H9 (cell line): ENCODE data around the gene NR5A1. TPM values are rescaled to one million over a fixed set of nuclear protein-coding genes. Genes with fewer than 3 reads are reported as not detected.
A peak's percentile ranks its signal among the peaks of the same experiment; 100 is the strongest.

ENCODE experiments used
- DNase-seq: peaks from one replicate; pipeline ENCODE4 v3.0.0-alpha.2; 2017
- H2AFZ ChIP-seq: one replicate; pipeline ENCODE4 v1.6.1; 2013; ENCODE audit warnings: mild to moderate bottlenecking, low read length, control low read depth, moderate library complexity
- H2AK5ac ChIP-seq: 2 replicates; pipeline ENCODE4 v1.6.1; 2013; ENCODE audit warnings: low read length, control low read depth, mixed read lengths; ENCODE audit not compliant: insufficient read length
- H2BK120ac ChIP-seq: one replicate; pipeline ENCODE4 v1.6.1; 2013; ENCODE audit warnings: low read depth, mild to moderate bottlenecking, low read length, control low read depth, inconsistent platforms; ENCODE audit not compliant: poor library complexity, severe bottlenecking
- H2BK12ac ChIP-seq: 2 replicates; pipeline ENCODE4 v1.6.1; 2013; ENCODE audit warnings: low read length, control low read depth, mixed read lengths, low read depth; ENCODE audit not compliant: insufficient read length
- H2BK15ac ChIP-seq: 2 replicates; pipeline ENCODE4 v1.6.1; 2013; ENCODE audit warnings: low read depth, low read length, control low read depth
- H2BK20ac ChIP-seq: one replicate; pipeline ENCODE4 v1.6.1; 2013; ENCODE audit warnings: low read depth, mild to moderate bottlenecking, low read length, control low read depth, inconsistent platforms; ENCODE audit not compliant: poor library complexity, severe bottlenecking
- H2BK5ac ChIP-seq: 2 replicates; pipeline ENCODE4 v1.6.1; 2013; ENCODE audit warnings: low read length, control low read depth, mixed read lengths; ENCODE audit not compliant: insufficient read length
- H3K14ac ChIP-seq: 2 replicates; pipeline ENCODE4 v1.6.1; 2013; ENCODE audit warnings: low read length, control low read depth; ENCODE audit not compliant: insufficient read depth
- H3K18ac ChIP-seq: 2 replicates; pipeline ENCODE4 v1.6.1; 2013; ENCODE audit warnings: low read depth, mild to moderate bottlenecking, mixed read lengths, low read length, control low read depth; ENCODE audit not compliant: insufficient read length
- H3K23ac ChIP-seq: 2 replicates; pipeline ENCODE4 v1.6.1; 2013; ENCODE audit warnings: low read length, control low read depth, mixed read lengths, low read depth; ENCODE audit not compliant: insufficient read length
- H3K23me2 ChIP-seq: 2 replicates; pipeline ENCODE4 v1.6.1; 2013; ENCODE audit warnings: low read depth, mild to moderate bottlenecking, mixed read lengths, low read length, control low read depth; ENCODE audit not compliant: insufficient read length, poor library complexity, severe bottlenecking
- H3K27ac ChIP-seq: 2 replicates; pipeline ENCODE4 v1.5.1; 2013; ENCODE audit warnings: low read length, control low read depth, mixed read lengths, low read depth; ENCODE audit not compliant: insufficient read length
- H3K27me3 ChIP-seq: 2 replicates; pipeline ENCODE4 v1.6.1; 2013; ENCODE audit warnings: low read length, control low read depth, inconsistent platforms; ENCODE audit not compliant: insufficient read depth
- H3K4ac ChIP-seq: 2 replicates; pipeline ENCODE4 v1.6.1; 2013; ENCODE audit warnings: low read depth, mild to moderate bottlenecking, control low read depth, inconsistent platforms, low read length, moderate library complexity
- H3K4me1 ChIP-seq: 2 replicates; pipeline ENCODE4 v1.6.1; 2013; ENCODE audit warnings: low read length, control low read depth, inconsistent platforms; ENCODE audit not compliant: insufficient read depth
- H3K4me2 ChIP-seq: 2 replicates; pipeline ENCODE4 v1.6.1; 2013; ENCODE audit warnings: low read length, control low read depth, mixed read lengths; ENCODE audit not compliant: insufficient read length, insufficient read depth
- H3K56ac ChIP-seq: 2 replicates; pipeline ENCODE4 v1.6.1; 2013; ENCODE audit warnings: low read depth, mild to moderate bottlenecking, mixed read lengths, low read length, control low read depth; ENCODE audit not compliant: insufficient read length
- H3K79me1 ChIP-seq: 2 replicates; pipeline ENCODE4 v1.6.1; 2013; ENCODE audit warnings: low read depth, mild to moderate bottlenecking, moderate library complexity, low read length, control low read depth, inconsistent platforms; ENCODE audit not compliant: insufficient read depth, poor library complexity, severe bottlenecking
- H3K79me2 ChIP-seq: 2 replicates; pipeline ENCODE4 v1.6.1; 2013; ENCODE audit warnings: low read length, control low read depth, inconsistent platforms; ENCODE audit not compliant: insufficient read depth
- H3K9ac ChIP-seq: 2 replicates; pipeline ENCODE4 v1.6.1; 2013; ENCODE audit warnings: low read length, control low read depth, mixed read lengths; ENCODE audit not compliant: insufficient read length; ENCODE audit errors: extremely low read depth
- H3K9me3 ChIP-seq: one replicate; pipeline ENCODE4 v1.6.1; 2013; ENCODE audit warnings: low read depth, low read length, inconsistent platforms; ENCODE audit not compliant: control insufficient read depth
- H3T11ph ChIP-seq: one replicate; pipeline ENCODE4 v1.6.1; 2013; ENCODE audit warnings: mild to moderate bottlenecking, low read length, control low read depth, inconsistent platforms
- H4K20me1 ChIP-seq: one replicate; pipeline ENCODE4 v1.6.1; 2013; ENCODE audit not compliant: control insufficient read depth, insufficient read length, insufficient read depth
- H4K5ac ChIP-seq: 2 replicates; pipeline ENCODE4 v1.6.1; 2013; ENCODE audit warnings: low read depth, mild to moderate bottlenecking, mixed read lengths, low read length, control low read depth; ENCODE audit not compliant: insufficient read length
- H4K8ac ChIP-seq: replicated peaks from 2 replicates; pipeline ENCODE4 v1.6.1; 2013; ENCODE audit warnings: low read length, control low read depth, mixed read lengths, low read depth; ENCODE audit not compliant: insufficient read length
- H4K91ac ChIP-seq: 2 replicates; pipeline ENCODE4 v1.6.1; 2013; ENCODE audit warnings: low read depth, mild to moderate bottlenecking, moderate library complexity, mixed read lengths, low read length, control low read depth; ENCODE audit not compliant: insufficient read length
- H3K27ac Mint-ChIP-seq, 3 experiments: 2 replicates in 2 of 3; 3 replicates in 1 of 3; pipeline ENCODE4 v1.8.0; 2020 to 2021; ENCODE audit warnings: mixed read lengths in 3 of 3, mild to moderate bottlenecking in 1 of 3, moderate library complexity in 1 of 3
- H3K27me3 Mint-ChIP-seq: 2 replicates; pipeline ENCODE4 v1.8.0; 2021; ENCODE audit warnings: low read depth, mild to moderate bottlenecking, moderate library complexity, mixed read lengths
- H3K36me3 Mint-ChIP-seq, 3 experiments: 2 replicates in 2 of 3; 3 replicates in 1 of 3; pipeline ENCODE4 v1.8.0; 2020 to 2021; ENCODE audit warnings: low read depth in 3 of 3, mixed read lengths in 3 of 3; ENCODE audit not compliant: insufficient read depth in 1 of 3
- H3K4me1 Mint-ChIP-seq, 2 experiments: 2 replicates each; pipeline ENCODE4 v1.8.0; 2020; ENCODE audit warnings: mixed read lengths in 2 of 2
- H3K4me3 Mint-ChIP-seq, 2 experiments: 2 replicates in 1 of 2; 3 replicates in 1 of 2; pipeline ENCODE4 v1.8.0; 2020 to 2021; ENCODE audit warnings: mild to moderate bottlenecking in 2 of 2, mixed read lengths in 2 of 2, moderate library complexity in 1 of 2
- H3K9me3 Mint-ChIP-seq, 2 experiments: 2 replicates in 1 of 2; 3 replicates in 1 of 2; pipeline ENCODE4 v1.8.0; 2020; ENCODE audit warnings: mild to moderate bottlenecking in 2 of 2, mixed read lengths in 2 of 2, moderate library complexity in 1 of 2
- CTCF ChIP-seq: fragments of 200-600 bp; sonication (generic); conservative IDR thresholded peaks from 3 replicates; pipeline ENCODE4 v1.8.0; 2021; ENCODE audit warnings: antibody characterized with exemption, mild to moderate bottlenecking
- WGBS: extraction: QIAGEN DNeasy Blood & Tissue Kit; methylation state at CpG from one replicate; pipeline ENCODE4 v1.1.7; 2013; ENCODE audit warnings: missing lambda C conversion rate, low lambda C conversion rate, mixed read lengths; ENCODE audit not compliant: insufficient read length; ENCODE audit errors: extremely low coverage; 5-methylcytosine and 5-hydroxymethylcytosine counted together
- total RNA-seq: library from RNA; stranded (reverse); gene quantifications from 2 replicates; pipeline ENCODE4 v1.2.1, GENCODE V29; 2021

Gene NR5A1
- total RNA-seq, 1 experiment from 2014 or later, result 0.37 TPM

- no peak overlapping the region for H4K5ac ChIP-seq
- no peak overlapping the region for H3K4me3 Mint-ChIP-seq
- no peaks in the 10 kb centered on the region for H3K4me1 ChIP-seq
- H4K20me1 ChIP-seq, result no peaks in the 10 kb centered on the region
- no peak overlapping the region for H3K27ac ChIP-seq
- H3K56ac ChIP-seq, result no peak overlapping the region
- no peak overlapping the region for H3K14ac ChIP-seq
- DNase-seq, result no peak
- no peaks in the 10 kb centered on the region for H3K23me2 ChIP-seq
- H3K27me3 Mint-ChIP-seq, result no peaks in the 10 kb centered on the region
- no peak overlapping the region for H3K18ac ChIP-seq
- H3K9me3 ChIP-seq, result no peaks in the 10 kb centered on the region
- H3K4me2 ChIP-seq, result no peak overlapping the region
- no peak overlapping the region for H2BK15ac ChIP-seq
- H3K4me1 Mint-ChIP-seq, result no peaks in the 10 kb centered on the region
- H2BK120ac ChIP-seq, result no peak overlapping the region
- H4K8ac ChIP-seq, result no peak overlapping the region
- no peak overlapping the region for H2AK5ac ChIP-seq
- no peaks in the 10 kb centered on the region for H3K27me3 ChIP-seq
- no peak overlapping the region for H2BK12ac ChIP-seq
- H3K27ac Mint-ChIP-seq, result peak overlapping the region in 2 of 3 experiments; percentile 60 to 79; a peak in 3 of 7 replicates
- 0 out of 2 replicates have a peak, but pooled peaks cover 1% of the 10 kb centered on the region for H3K79me2 ChIP-seq
- no peak overlapping the region for H3K23ac ChIP-seq
- H3T11ph ChIP-seq, result no peak overlapping the region
- no peaks in the 10 kb centered on the region for H3K9me3 Mint-ChIP-seq
- H3K79me1 ChIP-seq, result no peaks in the 10 kb centered on the region
- H2AFZ ChIP-seq, result no peak overlapping the region
- H2BK5ac ChIP-seq, result no peak overlapping the region
- H3K36me3 Mint-ChIP-seq, result peaks cover 19 to 35% (median 28%) of the 10 kb centered on the region in 3 experiments
- no peak overlapping the region for H4K91ac ChIP-seq
- no peak for TF ChIP-seq CTCF
- WGBS, result no CpG with 5 or more reads among the region's 4 CpGs
- H2BK20ac ChIP-seq, result no peak overlapping the region
- no peak overlapping the region for H3K4ac ChIP-seq
- no peak overlapping the region for H3K9ac ChIP-seq
Measured at GRCh38 chr9:124530246-124530645, 23.0 kb upstream of the NR5A1 start.
